ENCODE results near the gene SLC47A2.
"Not testable (repeated sequence)": the region's sequence is repeated elsewhere in the genome, so short reads cannot be mapped to it uniquely, and the experiment has no call there.

SLC47A2 gene

DNA sequence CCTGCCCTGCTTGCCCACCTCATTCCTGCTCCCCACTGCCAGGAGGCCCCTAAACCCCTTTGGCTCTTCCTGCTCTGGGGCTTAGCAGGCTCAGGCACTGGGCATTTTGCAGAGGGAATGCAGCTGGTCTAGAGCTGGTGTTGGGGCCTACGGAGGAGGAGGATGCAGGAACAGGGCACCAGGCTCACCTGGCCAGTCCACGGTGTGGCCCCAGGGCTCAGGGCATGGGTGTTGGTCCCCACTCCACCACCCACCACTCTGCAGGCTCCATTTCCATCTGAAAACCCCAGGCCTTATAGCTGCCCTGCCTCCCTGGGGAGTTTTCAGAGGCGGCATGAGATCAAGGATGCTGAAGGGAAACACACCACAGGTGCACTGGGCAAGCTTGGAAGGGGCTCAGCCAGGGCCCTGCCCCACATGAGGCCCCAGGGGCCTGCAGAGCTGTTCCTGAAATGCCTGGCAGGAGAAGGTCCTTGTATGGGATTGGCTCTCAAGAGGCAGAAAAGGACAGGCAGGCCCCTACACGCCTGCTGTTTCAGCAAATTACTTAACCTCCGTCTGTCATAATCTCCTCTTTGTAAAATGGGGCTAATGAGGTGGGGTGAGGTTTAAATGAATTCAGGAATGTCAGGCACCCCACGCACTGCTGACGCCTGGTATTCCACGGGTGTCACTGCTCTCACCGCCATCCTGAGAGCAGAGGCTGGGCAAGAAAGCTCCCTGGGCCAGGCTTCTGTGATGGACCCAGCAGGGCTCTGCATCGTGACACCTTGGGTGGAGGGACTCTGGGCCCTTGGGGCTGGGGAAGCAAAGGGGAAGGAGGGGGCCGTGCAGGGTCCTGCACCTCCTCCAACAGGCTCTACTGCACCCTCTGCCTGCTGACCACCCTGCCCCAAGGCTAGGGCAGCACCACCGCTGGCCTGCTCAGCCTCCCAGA is 9.3 kb downstream of the SLC47A2 start:
- no peak for DNase-seq

- DNase-seq = no peak
These were observed 10.3 kb downstream of the SLC47A2 start for GRCh38 chr17:19705771-19706770.

- DNase-seq = no peak
These were observed 11.2 kb downstream of the SLC47A2 start for GRCh38 chr17:19705201-19705600.

- DNase-seq = no peak
These were observed 12.4 kb downstream of the SLC47A2 start for GRCh38 chr17:19703828-19704613.

DNA sequence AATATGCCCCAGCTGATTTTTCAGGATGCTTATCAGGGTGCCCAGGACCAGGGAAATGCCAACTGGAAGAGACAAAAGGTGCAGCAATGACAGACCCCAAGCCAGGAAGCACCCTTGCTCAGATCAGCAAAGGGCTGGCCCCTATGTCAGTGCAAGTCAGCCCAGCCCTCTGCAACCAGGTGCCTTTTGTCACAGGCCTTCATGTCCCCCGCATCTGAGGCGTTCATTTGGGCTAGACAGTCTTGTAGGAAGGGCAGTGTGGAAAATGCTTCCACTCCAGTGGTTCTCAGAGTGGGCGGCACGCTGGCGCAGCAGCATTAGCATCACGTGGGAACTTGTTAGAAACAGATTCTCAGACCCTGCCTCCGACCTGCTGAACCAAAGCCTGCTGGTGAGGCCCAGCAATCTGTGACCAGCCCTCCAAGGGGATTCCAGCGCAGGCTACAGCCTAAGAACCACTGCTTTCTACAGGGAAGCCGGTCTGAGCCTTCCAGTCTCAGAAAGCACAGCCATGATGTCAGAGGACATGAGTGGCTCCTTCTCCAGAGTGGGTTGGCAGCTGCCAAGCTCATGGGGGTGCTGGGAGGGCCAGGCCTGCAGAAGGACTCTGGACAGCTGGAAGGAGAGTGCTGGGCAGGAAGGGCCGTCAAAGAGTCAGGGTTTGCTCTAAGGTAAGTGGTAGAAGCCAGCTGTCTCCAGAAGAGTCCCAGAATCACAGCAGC is 13.1 kb downstream of the SLC47A2 start:
- no peak for DNase-seq

DNA sequence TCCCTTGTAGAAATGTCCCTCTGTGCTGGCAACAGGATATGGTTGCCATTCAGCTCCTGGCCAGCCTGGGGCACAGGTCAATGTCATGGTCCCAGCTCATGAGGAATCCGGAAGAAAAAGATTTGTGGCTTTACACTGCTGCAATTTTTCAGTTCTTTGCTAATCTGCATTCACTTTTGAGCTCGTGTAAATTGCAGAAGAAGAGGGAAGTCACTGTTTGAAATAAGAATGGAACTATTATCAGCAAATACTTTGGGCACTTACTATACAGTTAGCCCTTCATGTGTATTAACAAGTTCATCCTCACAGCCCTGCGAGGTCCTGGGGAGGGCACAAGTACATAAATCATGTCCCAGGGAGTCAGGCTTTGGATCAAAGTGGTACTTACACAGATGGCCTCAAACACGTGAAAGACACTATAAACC is 14.2 kb downstream of the SLC47A2 start:
- no peak for DNase-seq

- DNase-seq = no peak
These were observed 29.8 kb downstream of the SLC47A2 start for GRCh38 chr17:19686400-19687090.

DNA sequence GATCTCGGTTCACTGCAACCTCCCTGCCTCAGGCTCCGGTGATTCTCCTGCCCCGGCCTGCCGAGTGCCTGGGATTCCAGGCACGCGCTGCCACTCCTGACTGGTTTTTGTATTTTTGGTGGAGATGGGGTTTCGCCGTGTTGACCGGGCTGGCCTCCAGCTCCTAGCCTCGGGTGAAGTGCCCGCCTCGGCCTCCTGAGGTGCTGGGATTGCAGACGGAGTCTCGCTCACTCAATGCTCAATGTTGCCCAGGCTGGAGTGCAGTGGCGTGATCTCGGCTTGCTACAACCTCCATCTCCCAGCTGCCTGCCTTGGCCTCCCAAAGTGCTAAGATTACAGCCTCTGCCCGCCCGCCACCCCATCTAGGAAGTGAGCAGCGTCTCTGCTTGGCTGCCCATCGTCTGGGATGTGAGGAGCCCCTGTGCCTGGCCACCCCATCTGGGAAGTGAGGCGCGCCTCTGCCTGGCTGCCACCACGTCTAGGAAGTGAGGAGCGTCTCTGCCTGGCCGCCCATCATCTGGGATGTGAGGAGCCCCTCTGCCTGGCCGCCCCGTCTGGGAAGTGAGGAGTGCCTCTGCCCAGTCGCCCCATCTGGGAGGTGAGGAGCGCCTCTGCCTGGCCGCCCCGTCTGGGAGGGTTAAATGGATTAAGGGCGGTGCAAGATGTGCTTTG is 31.3 kb downstream of the SLC47A2 start:
- not testable (repeated sequence) for DNase-seq

- DNase-seq = no peak
These were observed 33.3 kb downstream of the SLC47A2 start for GRCh38 chr17:19683117-19683516.

DNA sequence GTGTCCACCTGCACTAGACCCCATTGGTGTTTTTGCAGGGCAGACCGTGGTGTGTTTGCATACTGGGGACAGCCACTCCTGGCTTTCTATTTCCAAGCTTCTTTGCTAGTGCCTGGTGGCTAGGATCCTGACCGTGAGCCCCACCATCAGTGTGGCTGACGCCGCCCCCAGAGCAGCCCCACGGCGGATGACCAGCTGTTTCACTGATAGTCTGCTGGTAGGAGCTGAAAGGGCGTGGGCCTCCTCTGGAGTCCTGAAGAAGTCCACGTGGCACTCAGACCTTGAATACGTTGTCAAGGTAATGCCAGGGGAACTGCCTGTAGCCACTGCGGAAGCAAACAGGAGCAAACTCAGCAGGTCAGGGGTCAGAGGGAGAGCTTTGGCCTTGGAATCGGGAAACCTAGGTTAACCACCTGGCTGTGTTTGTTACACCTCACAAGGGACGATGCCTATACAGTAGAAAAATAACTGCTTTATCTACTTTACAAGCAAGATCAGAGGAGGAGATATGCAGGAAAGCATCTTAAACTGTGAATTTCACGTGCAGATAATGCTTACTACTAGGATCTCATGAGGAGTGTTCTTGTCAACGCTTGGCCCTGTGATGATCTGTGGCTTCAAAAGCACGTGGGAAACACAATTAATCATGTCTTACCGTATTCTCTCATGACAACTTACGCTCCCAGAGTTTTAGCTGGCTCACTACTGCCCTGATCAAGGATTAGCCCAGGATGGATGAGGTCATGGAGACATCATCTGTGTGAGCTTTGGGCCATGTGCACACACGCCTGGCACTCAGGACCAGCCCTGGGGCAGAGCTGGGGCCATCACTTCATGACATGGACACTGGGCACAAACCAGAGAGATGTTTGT is 37.6 kb downstream of the SLC47A2 start:
- DNase-seq = no peak

DNA sequence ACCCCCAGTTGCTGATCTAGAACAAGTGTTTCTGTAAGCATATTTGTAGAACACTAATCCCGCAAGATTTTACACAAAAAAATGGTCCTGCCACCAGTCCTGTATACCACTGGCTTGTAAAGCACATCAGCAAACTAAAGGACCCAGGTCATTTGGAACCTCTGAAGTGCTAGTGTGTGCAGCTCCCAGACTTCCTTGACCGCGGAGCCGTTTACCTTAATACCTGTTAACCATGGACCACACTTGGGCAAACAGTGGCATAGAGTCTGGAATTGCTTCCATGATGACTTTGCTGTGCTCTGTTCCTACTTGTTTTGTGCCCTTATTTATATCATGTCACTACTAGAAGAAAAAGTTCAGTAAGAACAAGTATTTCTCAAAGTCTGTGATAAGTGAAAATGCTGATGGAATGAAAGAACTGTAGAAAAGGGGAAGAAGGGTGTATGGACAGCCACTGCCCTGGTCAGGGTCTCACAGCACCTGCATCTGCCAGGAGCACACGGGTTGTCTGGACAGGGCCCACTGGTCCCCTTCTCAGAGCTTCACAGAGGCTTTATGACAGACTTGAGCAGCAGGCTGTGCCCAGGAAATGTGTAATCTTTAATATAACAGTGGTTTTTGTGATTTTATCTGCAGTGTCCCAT is 38.5 kb downstream of the SLC47A2 start:
- DNase-seq = no peak

DNA sequence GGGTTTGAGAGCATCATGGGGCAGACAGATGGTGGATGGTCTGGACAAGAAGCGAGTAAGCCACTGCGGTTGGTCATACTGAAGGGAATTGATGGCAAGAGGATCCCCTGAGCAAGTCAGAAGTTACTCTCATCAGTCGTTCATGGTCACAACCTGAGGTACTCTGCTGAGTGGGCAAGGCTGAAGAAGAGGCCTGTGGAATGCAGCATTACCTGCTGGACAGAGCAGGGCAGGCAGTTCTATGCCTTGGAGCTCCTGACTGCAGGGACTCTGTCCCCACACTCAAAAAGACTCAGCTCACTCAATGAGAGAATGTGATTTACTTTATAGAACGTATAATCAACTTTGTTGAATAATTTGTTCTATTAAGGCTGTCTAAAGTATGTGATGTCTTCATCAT is 39.5 kb downstream of the SLC47A2 start:
- DNase-seq = no peak

DNA sequence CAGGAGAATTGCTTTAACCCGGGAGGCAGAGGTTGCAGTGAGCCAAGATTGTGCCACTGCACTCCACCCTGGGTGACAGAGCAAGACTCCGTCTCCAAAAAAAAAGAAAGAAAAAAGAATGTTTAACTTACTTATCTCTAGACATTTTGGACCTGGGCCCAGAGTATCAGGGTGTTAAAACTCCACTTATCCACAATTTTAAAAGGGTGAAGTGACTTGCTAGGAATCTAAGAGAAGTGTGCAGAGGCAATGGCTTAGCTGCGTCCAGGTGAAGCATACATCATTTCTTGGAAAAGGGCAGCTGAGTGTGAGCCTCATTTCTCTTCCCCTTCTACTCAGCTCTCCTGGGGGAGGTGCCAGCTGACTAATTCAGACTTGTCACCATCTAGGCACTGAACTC is 42.8 kb downstream of the SLC47A2 start:
- DNase-seq = no peak

GRCh38 chr17:19672009-19672750 is 44.2 kb downstream of the SLC47A2 start:
- peak; percentile 24 for DNase-seq

- DNase-seq = no peak
These were observed 45.0 kb downstream of the SLC47A2 start for GRCh38 chr17:19671433-19671832.

GRCh38 chr17:19670908-19671307 is 45.5 kb downstream of the SLC47A2 start:
- DNase-seq = no peak

DNA sequence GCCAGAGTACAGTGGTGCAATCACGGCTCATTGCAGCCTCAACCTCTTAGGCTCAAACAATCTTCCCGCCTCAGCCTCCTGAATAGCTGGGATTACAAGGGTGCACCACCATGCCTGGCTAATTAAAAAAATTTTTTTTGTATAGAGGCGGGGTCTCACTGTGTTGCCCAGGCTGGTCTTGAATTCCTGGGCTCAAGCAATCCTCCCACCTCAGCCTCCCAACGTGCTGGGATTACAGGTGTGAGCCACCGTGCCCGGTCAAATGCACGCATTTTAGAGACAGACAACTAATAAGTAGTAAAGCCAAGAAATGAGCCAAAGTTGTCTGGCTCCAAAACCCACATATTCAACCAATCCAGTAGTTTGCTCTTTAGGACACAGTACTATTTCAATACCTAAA is 46.7 kb downstream of the SLC47A2 start:
- DNase-seq = not testable (repeated sequence)

DNA sequence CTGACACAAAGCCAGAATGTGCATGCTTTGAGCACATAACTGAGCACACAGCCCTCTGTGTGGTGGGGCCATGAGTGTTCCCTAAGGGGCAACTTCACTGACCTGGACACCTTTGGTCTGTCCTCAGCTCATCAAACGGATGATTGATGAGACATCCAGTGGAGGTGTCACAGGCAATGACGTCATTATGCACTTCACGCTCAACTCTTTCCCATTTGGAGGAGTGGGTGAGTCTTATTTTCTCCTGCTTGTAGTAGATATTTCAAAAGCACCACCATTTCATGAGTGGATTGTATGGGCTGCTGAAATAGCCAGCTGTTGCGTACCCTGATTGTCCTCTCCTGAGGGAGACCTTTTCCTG is 51.6 kb downstream of the SLC47A2 start:
- DNase-seq = no peak
